ENCODE results near the gene UVSSA. TPM values are rescaled to one million over a fixed set of nuclear protein-coding genes. Genes with fewer than 3 reads are reported as not detected.

The UVSSA gene
- total RNA-seq, 1 donor from 2014 or later, result 35.2 TPM

DNA sequence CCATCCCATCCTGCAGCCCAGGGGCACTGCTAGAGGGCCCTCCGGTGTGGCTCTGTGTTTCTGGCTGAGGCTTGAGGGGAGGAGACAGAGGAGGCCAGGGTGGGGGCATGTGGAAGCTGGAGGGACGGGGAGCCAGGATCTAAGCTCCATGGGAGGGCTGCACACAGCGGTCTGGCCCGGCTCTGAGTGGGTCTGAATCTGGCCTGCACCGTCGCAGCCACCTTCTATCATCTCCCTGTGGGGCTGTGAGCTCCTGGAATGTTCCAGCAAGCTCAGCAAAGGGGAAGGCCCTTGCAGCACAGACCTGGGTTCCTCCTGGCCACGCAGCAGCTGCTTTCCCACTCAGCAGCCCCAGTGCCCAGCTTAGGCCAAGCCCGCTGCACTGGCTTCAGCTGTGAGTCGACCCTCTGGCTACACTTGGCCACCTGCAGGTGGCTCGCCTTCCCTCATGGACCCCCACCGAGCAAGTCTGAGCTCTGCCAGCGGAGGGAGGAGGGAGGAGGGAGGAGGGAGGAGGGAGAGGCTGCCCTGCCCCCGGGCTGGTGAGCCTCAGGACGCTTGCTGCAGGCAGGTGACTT is 53.9 kb downstream of the UVSSA start:
- Mint-ChIP-seq H3K27ac (no peak overlapping the region), H3K4me3 (no peak overlapping the region), H3K36me3 (ENCODE audit: low read depth) (no peaks in the 10 kb centered on the region), H3K9me3 (no peaks in the 10 kb centered on the region), H3K27me3 (peaks cover 22% of the 10 kb centered on the region), H3K4me1 (peaks cover 4% of the 10 kb centered on the region)
- ATAC-seq (ENCODE audit: low read depth) (no peak), DNase-seq (peak; percentile 3)
- POLR2A ChIA-PET, result no interaction called here
- intact Hi-C loops (cut with micrococcal nuclease), result no loop called here
- CTCF ChIA-PET, result no interaction called here
- TF ChIP-seq, protein P1, sequence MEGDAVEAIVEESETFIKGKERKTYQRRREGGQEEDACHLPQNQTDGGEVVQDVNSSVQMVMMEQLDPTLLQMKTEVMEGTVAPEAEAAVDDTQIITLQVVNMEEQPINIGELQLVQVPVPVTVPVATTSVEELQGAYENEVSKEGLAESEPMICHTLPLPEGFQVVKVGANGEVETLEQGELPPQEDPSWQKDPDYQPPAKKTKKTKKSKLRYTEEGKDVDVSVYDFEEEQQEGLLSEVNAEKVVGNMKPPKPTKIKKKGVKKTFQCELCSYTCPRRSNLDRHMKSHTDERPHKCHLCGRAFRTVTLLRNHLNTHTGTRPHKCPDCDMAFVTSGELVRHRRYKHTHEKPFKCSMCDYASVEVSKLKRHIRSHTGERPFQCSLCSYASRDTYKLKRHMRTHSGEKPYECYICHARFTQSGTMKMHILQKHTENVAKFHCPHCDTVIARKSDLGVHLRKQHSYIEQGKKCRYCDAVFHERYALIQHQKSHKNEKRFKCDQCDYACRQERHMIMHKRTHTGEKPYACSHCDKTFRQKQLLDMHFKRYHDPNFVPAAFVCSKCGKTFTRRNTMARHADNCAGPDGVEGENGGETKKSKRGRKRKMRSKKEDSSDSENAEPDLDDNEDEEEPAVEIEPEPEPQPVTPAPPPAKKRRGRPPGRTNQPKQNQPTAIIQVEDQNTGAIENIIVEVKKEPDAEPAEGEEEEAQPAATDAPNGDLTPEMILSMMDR (IDR thresholded peaks at IDR 0.05), result no peak

- H3K4me3 Mint-ChIP-seq, result no peak overlapping the region
- H3K9me3 Mint-ChIP-seq, result no peaks in the 10 kb centered on the region
- TF ChIP-seq, protein P1 (IDR thresholded peaks at IDR 0.05), result no peak
- ChIA-PET POLR2A (no interaction called here), CTCF (no interaction called here)
- H3K27ac Mint-ChIP-seq, result no peak overlapping the region
- H3K36me3 Mint-ChIP-seq (ENCODE audit: low read depth), result no peaks in the 10 kb centered on the region
- H3K4me1 Mint-ChIP-seq, result peaks cover 4% of the 10 kb centered on the region
- DNase-seq, result peak; percentile 11
- peaks cover 22% of the 10 kb centered on the region for H3K27me3 Mint-ChIP-seq
- no peak for ATAC-seq (ENCODE audit: low read depth)
- intact Hi-C loops (cut with micrococcal nuclease), result no loop called here
Observed at GRCh38 chr4:1401409-1402020, 54.5 kb downstream of the UVSSA start.

GRCh38 chr4:1402021-1402515 is 55.1 kb downstream of the UVSSA start:
- H3K27me3 Mint-ChIP-seq, result peaks cover 23% of the 10 kb centered on the region
- H3K9me3 Mint-ChIP-seq, result no peaks in the 10 kb centered on the region
- DNase-seq, result no peak
- peaks cover 4% of the 10 kb centered on the region for H3K4me1 Mint-ChIP-seq
- no peak overlapping the region for H3K4me3 Mint-ChIP-seq
- no peaks in the 10 kb centered on the region for H3K36me3 Mint-ChIP-seq (ENCODE audit: low read depth)
- intact Hi-C loops (cut with micrococcal nuclease), result no loop called here
- H3K27ac Mint-ChIP-seq, result no peak overlapping the region
- CTCF ChIA-PET, result interaction anchor here (0.6 kb wide), 1 partner anchor 244 kb away, joined by 5 read pairs; no protein-coding TSS in a partner anchor
- POLR2A ChIA-PET, result no interaction called here
- ATAC-seq (ENCODE audit: low read depth), result no peak
- TF ChIP-seq, protein P1 (IDR thresholded peaks at IDR 0.05), result no peak

GRCh38 chr4:1402516-1403091 is 55.6 kb downstream of the UVSSA start:
- TF ChIP-seq, protein P1 (IDR thresholded peaks at IDR 0.05), result no peak
- no peaks in the 10 kb centered on the region for H3K9me3 Mint-ChIP-seq
- ChIA-PET POLR2A (no interaction called here), CTCF (interaction anchor here (0.6 kb wide), 1 partner anchor 244 kb away, joined by 5 read pairs; no protein-coding TSS in a partner anchor)
- H3K27me3 Mint-ChIP-seq, result peaks cover 27% of the 10 kb centered on the region
- no peak for DNase-seq
- intact Hi-C loops (cut with micrococcal nuclease), result no loop called here
- peaks cover 6% of the 10 kb centered on the region for H3K4me1 Mint-ChIP-seq
- no peak overlapping the region for H3K4me3 Mint-ChIP-seq
- ATAC-seq (ENCODE audit: low read depth), result no peak
- no peaks in the 10 kb centered on the region for H3K36me3 Mint-ChIP-seq (ENCODE audit: low read depth)
- H3K27ac Mint-ChIP-seq, result no peak overlapping the region

GRCh38 chr4:1403177-1403583 is 56.2 kb downstream of the UVSSA start:
- intact Hi-C loops (cut with micrococcal nuclease), result no loop called here
- Mint-ChIP-seq H3K27me3 (peaks cover 28% of the 10 kb centered on the region), H3K9me3 (no peaks in the 10 kb centered on the region), H3K4me3 (no peak overlapping the region), H3K4me1 (peaks cover 6% of the 10 kb centered on the region), H3K36me3 (ENCODE audit: low read depth) (no peaks in the 10 kb centered on the region), H3K27ac (no peak overlapping the region)
- TF ChIP-seq, protein P1 (IDR thresholded peaks at IDR 0.05), result no peak
- ATAC-seq (ENCODE audit: low read depth) (no peak), DNase-seq (no peak)
- ChIA-PET CTCF (no interaction called here), POLR2A (no interaction called here)
